ENCODE data around the gene ARID3A. TPM values are rescaled to one million over a fixed set of nuclear protein-coding genes. Genes with fewer than 3 reads are reported as not detected.
A peak's percentile ranks its signal among the peaks of the same experiment; 100 is the strongest.

Gene ARID3A
- total RNA-seq, 1 experiment from 2014 or later: 116 TPM

DNA sequence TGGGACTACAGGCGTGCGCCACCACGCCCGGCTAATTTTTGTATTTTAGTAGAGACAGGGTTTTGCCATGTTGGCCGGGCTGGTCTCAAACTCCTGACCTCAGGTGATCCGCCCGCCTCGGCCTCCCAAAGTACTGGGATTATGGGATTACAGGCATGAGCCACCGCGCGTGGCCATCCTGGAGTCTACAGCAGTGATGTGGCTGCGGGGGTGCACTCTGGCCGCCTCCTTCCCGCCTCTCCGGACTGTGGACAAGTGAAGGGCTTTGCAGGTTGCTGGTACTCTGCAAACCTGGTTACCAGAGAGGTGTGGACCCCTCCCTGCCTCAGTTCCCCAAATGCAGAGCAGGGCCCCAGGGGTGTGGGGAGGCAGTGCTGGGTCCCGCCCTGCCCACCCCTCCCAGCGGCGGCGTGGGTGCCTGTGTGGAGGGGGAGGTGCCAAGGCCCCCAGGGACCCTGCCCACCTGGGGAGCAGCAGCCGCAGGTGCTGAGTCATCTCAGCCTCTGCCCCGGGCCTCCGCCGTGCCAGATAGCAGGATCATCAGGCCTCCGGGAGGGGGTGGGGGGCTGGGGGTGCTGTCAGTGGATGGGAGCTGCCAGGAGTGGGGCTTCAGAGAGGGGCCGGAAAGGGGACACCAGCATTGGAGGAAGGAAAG, 23.1 kb downstream of the ARID3A start (continued):
- TF ChIP-seq TEAD4 (CRISPR knock-in tag; IDR thresholded peaks at IDR 0.05): no peak
- no peak for TF ChIP-seq ELF4 (CRISPR knock-in tag; IDR thresholded peaks at IDR 0.05; ENCODE audit: low read depth)
- TF ChIP-seq ZNF671 (CRISPR knock-in tag; IDR thresholded peaks at IDR 0.05): no peak
- TF ChIP-seq, protein P1, sequence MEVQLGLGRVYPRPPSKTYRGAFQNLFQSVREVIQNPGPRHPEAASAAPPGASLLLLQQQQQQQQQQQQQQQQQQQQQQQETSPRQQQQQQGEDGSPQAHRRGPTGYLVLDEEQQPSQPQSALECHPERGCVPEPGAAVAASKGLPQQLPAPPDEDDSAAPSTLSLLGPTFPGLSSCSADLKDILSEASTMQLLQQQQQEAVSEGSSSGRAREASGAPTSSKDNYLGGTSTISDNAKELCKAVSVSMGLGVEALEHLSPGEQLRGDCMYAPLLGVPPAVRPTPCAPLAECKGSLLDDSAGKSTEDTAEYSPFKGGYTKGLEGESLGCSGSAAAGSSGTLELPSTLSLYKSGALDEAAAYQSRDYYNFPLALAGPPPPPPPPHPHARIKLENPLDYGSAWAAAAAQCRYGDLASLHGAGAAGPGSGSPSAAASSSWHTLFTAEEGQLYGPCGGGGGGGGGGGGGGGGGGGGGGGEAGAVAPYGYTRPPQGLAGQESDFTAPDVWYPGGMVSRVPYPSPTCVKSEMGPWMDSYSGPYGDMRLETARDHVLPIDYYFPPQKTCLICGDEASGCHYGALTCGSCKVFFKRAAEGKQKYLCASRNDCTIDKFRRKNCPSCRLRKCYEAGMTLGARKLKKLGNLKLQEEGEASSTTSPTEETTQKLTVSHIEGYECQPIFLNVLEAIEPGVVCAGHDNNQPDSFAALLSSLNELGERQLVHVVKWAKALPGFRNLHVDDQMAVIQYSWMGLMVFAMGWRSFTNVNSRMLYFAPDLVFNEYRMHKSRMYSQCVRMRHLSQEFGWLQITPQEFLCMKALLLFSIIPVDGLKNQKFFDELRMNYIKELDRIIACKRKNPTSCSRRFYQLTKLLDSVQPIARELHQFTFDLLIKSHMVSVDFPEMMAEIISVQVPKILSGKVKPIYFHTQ (CRISPR knock-in tag; IDR thresholded peaks at IDR 0.05): no peak
- TF ChIP-seq, protein P2, sequence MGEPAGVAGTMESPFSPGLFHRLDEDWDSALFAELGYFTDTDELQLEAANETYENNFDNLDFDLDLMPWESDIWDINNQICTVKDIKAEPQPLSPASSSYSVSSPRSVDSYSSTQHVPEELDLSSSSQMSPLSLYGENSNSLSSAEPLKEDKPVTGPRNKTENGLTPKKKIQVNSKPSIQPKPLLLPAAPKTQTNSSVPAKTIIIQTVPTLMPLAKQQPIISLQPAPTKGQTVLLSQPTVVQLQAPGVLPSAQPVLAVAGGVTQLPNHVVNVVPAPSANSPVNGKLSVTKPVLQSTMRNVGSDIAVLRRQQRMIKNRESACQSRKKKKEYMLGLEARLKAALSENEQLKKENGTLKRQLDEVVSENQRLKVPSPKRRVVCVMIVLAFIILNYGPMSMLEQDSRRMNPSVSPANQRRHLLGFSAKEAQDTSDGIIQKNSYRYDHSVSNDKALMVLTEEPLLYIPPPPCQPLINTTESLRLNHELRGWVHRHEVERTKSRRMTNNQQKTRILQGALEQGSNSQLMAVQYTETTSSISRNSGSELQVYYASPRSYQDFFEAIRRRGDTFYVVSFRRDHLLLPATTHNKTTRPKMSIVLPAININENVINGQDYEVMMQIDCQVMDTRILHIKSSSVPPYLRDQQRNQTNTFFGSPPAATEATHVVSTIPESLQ (CRISPR knock-in tag; IDR thresholded peaks at IDR 0.05): no peak
- TF ChIP-seq, protein P3, sequence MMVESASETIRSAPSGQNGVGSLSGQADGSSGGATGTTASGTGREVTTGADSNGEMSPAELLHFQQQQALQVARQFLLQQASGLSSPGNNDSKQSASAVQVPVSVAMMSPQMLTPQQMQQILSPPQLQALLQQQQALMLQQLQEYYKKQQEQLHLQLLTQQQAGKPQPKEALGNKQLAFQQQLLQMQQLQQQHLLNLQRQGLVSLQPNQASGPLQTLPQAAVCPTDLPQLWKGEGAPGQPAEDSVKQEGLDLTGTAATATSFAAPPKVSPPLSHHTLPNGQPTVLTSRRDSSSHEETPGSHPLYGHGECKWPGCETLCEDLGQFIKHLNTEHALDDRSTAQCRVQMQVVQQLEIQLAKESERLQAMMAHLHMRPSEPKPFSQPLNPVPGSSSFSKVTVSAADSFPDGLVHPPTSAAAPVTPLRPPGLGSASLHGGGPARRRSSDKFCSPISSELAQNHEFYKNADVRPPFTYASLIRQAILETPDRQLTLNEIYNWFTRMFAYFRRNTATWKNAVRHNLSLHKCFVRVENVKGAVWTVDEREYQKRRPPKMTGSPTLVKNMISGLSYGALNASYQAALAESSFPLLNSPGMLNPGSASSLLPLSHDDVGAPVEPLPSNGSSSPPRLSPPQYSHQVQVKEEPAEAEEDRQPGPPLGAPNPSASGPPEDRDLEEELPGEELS (CRISPR knock-in tag; IDR thresholded peaks at IDR 0.05): no peak
- TF ChIP-seq, protein P4, sequence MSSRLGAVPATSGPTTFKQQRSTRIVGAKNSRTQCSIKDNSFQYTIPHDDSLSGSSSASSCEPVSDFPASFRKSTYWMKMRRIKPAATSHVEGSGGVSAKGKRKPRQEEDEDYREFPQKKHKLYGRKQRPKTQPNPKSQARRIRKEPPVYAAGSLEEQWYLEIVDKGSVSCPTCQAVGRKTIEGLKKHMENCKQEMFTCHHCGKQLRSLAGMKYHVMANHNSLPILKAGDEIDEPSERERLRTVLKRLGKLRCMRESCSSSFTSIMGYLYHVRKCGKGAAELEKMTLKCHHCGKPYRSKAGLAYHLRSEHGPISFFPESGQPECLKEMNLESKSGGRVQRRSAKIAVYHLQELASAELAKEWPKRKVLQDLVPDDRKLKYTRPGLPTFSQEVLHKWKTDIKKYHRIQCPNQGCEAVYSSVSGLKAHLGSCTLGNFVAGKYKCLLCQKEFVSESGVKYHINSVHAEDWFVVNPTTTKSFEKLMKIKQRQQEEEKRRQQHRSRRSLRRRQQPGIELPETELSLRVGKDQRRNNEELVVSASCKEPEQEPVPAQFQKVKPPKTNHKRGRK (CRISPR knock-in tag; IDR thresholded peaks at IDR 0.05; ENCODE audit: borderline replicate concordance): no peak
- TF ChIP-seq SP1 (CRISPR knock-in tag; conservative IDR thresholded peaks at IDR 0.05): no peak

DNA sequence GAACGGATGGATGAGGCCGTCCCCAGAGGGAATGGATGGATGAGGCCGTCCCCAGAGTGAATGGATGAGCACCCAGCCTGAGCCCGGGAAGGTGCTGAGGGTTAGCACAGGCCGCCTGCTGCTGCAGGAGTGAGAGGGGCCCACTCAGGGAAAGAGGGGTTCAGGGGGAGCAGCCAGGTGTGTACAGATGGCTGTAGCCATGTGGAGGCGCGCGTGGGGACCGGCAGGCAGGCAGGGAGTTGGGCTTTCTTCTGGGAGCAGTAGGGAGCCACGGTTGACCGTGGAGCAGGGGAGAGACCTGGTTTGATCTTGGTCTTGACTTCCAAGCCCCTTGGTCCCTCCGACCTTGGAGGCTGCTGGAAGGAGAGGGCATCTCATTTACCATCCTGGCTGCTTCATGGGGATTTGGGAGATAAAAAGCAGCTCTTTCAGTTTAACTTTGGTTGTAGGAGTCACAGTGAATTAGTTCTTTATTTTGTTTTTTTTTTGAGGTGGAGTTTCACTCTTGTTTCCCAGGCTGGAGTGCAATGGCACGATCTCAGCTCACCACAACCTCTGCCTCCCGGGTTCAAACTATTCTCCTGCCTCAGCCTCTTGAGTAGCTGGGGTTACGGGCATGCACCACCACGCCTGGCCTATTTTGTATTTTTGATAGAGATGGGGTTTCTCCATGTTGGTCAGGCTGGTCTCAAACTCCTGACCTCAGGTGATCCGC, 24.7 kb downstream of the ARID3A start:
- POLR2A ChIA-PET: no interaction called here
- no peak overlapping the region for H3K4me3 Mint-ChIP-seq
- peaks cover 16% of the 10 kb centered on the region for H3K4me1 Mint-ChIP-seq
- H3K36me3 Mint-ChIP-seq: no peaks in the 10 kb centered on the region
- no peak for ATAC-seq
- H3K9me3 Mint-ChIP-seq: no peaks in the 10 kb centered on the region
- DNase-seq (ENCODE audit: low spot score): no peak
- TF ChIP-seq MYBL2 (CRISPR knock-in tag; IDR thresholded peaks at IDR 0.05): no peak
- TF ChIP-seq, protein P3 (CRISPR knock-in tag; IDR thresholded peaks at IDR 0.05): no peak
- TF ChIP-seq EMX1 (CRISPR knock-in tag; IDR thresholded peaks at IDR 0.05): no peak
- no peak for TF ChIP-seq ZNF121 (CRISPR knock-in tag; IDR thresholded peaks at IDR 0.05)
- TF ChIP-seq ZNF416 (CRISPR knock-in tag; IDR thresholded peaks at IDR 0.05): no peak
- TF ChIP-seq SOX15 (CRISPR knock-in tag; IDR thresholded peaks at IDR 0.05): no peak
- no peak for TF ChIP-seq GTF2I (CRISPR knock-in tag; conservative IDR thresholded peaks at IDR 0.05)
- no peak for TF ChIP-seq SP1 (CRISPR knock-in tag; conservative IDR thresholded peaks at IDR 0.05)
- TF ChIP-seq, protein P1 (CRISPR knock-in tag; IDR thresholded peaks at IDR 0.05): no peak
- no peak for TF ChIP-seq ATF1 (CRISPR knock-in tag; IDR thresholded peaks at IDR 0.05)
- TF ChIP-seq FOXJ3 (CRISPR knock-in tag; IDR thresholded peaks at IDR 0.05; ENCODE audit: borderline replicate concordance): no peak
- H3K27ac Mint-ChIP-seq: peak overlapping the region; percentile 90
- no peaks in the 10 kb centered on the region for H3K27me3 Mint-ChIP-seq (ENCODE audit: low read depth)
- CTCF ChIA-PET: no interaction called here

Data from WTC11 (cell line).